ENCODE data around the gene SLC4A4. TPM values are rescaled to one million over a fixed set of nuclear protein-coding genes. Genes with fewer than 3 reads are reported as not detected.

The SLC4A4 gene
- total RNA-seq, 1 donor from 2014 or later = 4.9 TPM

- Mint-ChIP-seq H3K36me3 (no peaks in the 10 kb centered on the region), H3K27ac (no peak overlapping the region), H3K4me1 (peaks cover 32% of the 10 kb centered on the region), H3K9me3 (no peaks in the 10 kb centered on the region), H3K4me3 (no peak overlapping the region), H3K27me3 (ENCODE audit: low read depth) (no peaks in the 10 kb centered on the region)
- DNase-seq (ENCODE audit: low spot score in 2 of 2, unreplicated experiment in 2 of 2) = no peak
- TF ChIP-seq CTCF (IDR thresholded peaks at IDR 0.05; ENCODE audit: unreplicated experiment) = no peak
These were observed 5.0 kb downstream of the SLC4A4 start for GRCh38 chr4:71343670-71344466.

DNA sequence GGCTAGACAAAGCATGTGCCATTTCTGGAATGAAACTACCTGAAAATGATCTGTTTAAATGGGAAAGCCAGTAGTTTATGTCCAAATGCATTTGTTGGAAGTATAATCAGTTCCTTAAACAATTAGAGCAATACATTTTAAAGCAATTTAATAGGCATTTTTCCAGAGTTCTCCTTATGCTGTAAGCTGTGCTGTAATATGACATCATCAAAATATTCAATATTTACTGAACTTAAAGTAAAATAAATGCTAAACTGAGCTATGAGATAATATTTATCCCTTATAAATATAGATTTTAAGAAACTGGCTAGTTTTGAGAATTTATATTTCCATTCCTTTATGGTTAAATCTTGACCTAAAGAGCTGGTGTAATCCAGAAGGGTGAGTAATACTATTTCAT is 7.9 kb downstream of the SLC4A4 start:
- no peaks in the 10 kb centered on the region for H3K9me3 Mint-ChIP-seq
- H3K4me3 Mint-ChIP-seq = no peak overlapping the region
- H3K27me3 Mint-ChIP-seq (ENCODE audit: low read depth) = no peaks in the 10 kb centered on the region
- no peak for TF ChIP-seq CTCF (IDR thresholded peaks at IDR 0.05; ENCODE audit: unreplicated experiment)
- no peak for DNase-seq (ENCODE audit: low spot score in 2 of 2, unreplicated experiment in 2 of 2)
- peaks cover 34% of the 10 kb centered on the region for H3K4me1 Mint-ChIP-seq
- no peak overlapping the region for H3K27ac Mint-ChIP-seq
- no peaks in the 10 kb centered on the region for H3K36me3 Mint-ChIP-seq

GRCh38 chr4:71348586-71348985 is 9.8 kb downstream of the SLC4A4 start:
- peak overlapping the region; percentile 17 for H3K27ac Mint-ChIP-seq
- no peak overlapping the region for H3K4me3 Mint-ChIP-seq
- DNase-seq (ENCODE audit: low spot score in 2 of 2, unreplicated experiment in 2 of 2) = no peak
- H3K36me3 Mint-ChIP-seq = no peaks in the 10 kb centered on the region
- H3K4me1 Mint-ChIP-seq = peaks cover 34% of the 10 kb centered on the region
- H3K9me3 Mint-ChIP-seq = no peaks in the 10 kb centered on the region
- TF ChIP-seq CTCF (IDR thresholded peaks at IDR 0.05; ENCODE audit: unreplicated experiment) = no peak
- H3K27me3 Mint-ChIP-seq (ENCODE audit: low read depth) = no peaks in the 10 kb centered on the region

GRCh38 chr4:71355045-71355444 is 16.2 kb downstream of the SLC4A4 start:
- peaks cover 15% of the 10 kb centered on the region for H3K4me1 Mint-ChIP-seq
- no peak for DNase-seq (ENCODE audit: low spot score in 2 of 2, unreplicated experiment in 2 of 2)
- no peaks in the 10 kb centered on the region for H3K9me3 Mint-ChIP-seq
- no peaks in the 10 kb centered on the region for H3K36me3 Mint-ChIP-seq
- no peak overlapping the region for H3K4me3 Mint-ChIP-seq
- H3K27me3 Mint-ChIP-seq (ENCODE audit: low read depth) = no peaks in the 10 kb centered on the region
- H3K27ac Mint-ChIP-seq = no peak overlapping the region
- no peak for TF ChIP-seq CTCF (IDR thresholded peaks at IDR 0.05; ENCODE audit: unreplicated experiment)

DNA sequence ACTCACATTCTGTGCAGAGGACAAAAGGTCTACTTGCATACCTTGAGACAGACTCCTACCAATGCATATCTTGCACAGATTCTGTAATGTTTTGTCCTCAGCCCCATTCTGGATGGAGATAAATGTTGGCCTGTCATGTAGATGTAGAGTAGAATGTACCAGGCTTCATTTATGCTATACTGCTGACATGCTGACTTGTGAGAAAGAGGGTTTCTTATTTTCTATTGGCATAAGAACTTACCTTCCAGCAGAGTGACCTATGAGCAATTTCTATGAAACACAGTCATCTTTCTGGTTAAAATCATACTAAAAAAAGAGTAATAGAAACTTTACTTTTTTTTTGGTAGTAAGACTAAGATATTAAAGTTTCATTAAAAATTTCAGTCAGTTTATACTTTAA is 17.2 kb downstream of the SLC4A4 start:
- no peaks in the 10 kb centered on the region for H3K27me3 Mint-ChIP-seq (ENCODE audit: low read depth)
- H3K4me3 Mint-ChIP-seq = no peak overlapping the region
- peaks cover 18% of the 10 kb centered on the region for H3K4me1 Mint-ChIP-seq
- no peak for DNase-seq (ENCODE audit: low spot score in 2 of 2, unreplicated experiment in 2 of 2)
- TF ChIP-seq CTCF (IDR thresholded peaks at IDR 0.05; ENCODE audit: unreplicated experiment) = no peak
- no peaks in the 10 kb centered on the region for H3K9me3 Mint-ChIP-seq
- H3K36me3 Mint-ChIP-seq = no peaks in the 10 kb centered on the region
- H3K27ac Mint-ChIP-seq = no peak overlapping the region

Measured in mesothelial cell of epicardium (in vitro differentiated cells).